SK-N-SH treated with all-trans-retinoic acid at 6 μM for 48 hours (cell line): Measurements from ENCODE around the gene ZNF14.

Source experiments
- ATAC-seq: fragments of 200-7000 bp; cut with Tn5 transposase; 3 replicates; pipeline ENCODE4 v1.9.1; 2020; ENCODE audit warnings: mild to moderate bottlenecking, moderate library complexity
- BACH2 ChIP-seq: fragments of 250-450 bp; sonication (Bioruptor Pico); IDR thresholded peaks from 2 replicates; pipeline ENCODE4 v1.9.0; 2021; ENCODE audit warnings: mild to moderate bottlenecking, borderline replicate concordance
- CSDC2 ChIP-seq: fragments of 250-450 bp; sonication (Bioruptor Pico); IDR thresholded peaks from 2 replicates; pipeline ENCODE4 v1.5.0; 2020; ENCODE audit warnings: mild to moderate bottlenecking, moderate library complexity
- ESRRG ChIP-seq: fragments of 250-450 bp; sonication (Bioruptor Pico); IDR thresholded peaks from 2 replicates; pipeline ENCODE4 v1.6.1; 2021; ENCODE audit warnings: mild to moderate bottlenecking
- GLIS3 ChIP-seq: fragments of 250-450 bp; sonication (Bioruptor Pico); IDR thresholded peaks from 2 replicates; pipeline ENCODE4 v1.5.0; 2020; ENCODE audit warnings: mild to moderate bottlenecking, moderate library complexity
- ISL1 ChIP-seq: fragments of 250-450 bp; sonication (Bioruptor Pico); IDR thresholded peaks from 2 replicates; pipeline ENCODE4 v2.1.2; 2022; ENCODE audit warnings: mild to moderate bottlenecking, moderate library complexity
- OSR1 ChIP-seq: fragments of 250-450 bp; sonication (Bioruptor Pico); IDR thresholded peaks from 2 replicates; pipeline ENCODE4 v1.8.0; 2022; ENCODE audit warnings: moderate library complexity, mild to moderate bottlenecking, inconsistent platforms
- PPARA ChIP-seq: fragments of 250-450 bp; sonication (Bioruptor Pico); IDR thresholded peaks from 2 replicates; pipeline ENCODE4 v1.5.0; 2020; ENCODE audit warnings: mild to moderate bottlenecking, borderline replicate concordance
- RARB ChIP-seq: fragments of 250-450 bp; sonication (Bioruptor Pico); IDR thresholded peaks from 2 replicates; pipeline ENCODE4 v1.8.0; 2021; ENCODE audit warnings: mild to moderate bottlenecking, moderate library complexity
- SNAI2 ChIP-seq: fragments of 250-450 bp; sonication (Bioruptor Pico); IDR thresholded peaks from 2 replicates; pipeline ENCODE4 v1.5.0; 2020; ENCODE audit warnings: mild to moderate bottlenecking, moderate library complexity
- TCF4 ChIP-seq: fragments of 250-450 bp; sonication (Bioruptor Pico); IDR thresholded peaks from 2 replicates; pipeline ENCODE4 v1.8.0; 2021; ENCODE audit warnings: mild to moderate bottlenecking, moderate library complexity, borderline replicate concordance
- TOX ChIP-seq: fragments of 250-450 bp; sonication (Bioruptor Pico); IDR thresholded peaks from 2 replicates; pipeline ENCODE4 v1.8.0; 2021; ENCODE audit warnings: mild to moderate bottlenecking, moderate library complexity, borderline replicate concordance
- ZC3H10 ChIP-seq: fragments of 250-450 bp; sonication (Bioruptor Pico); IDR thresholded peaks from 2 replicates; pipeline ENCODE4 v1.5.1; 2021; ENCODE audit warnings: mild to moderate bottlenecking, moderate library complexity
- ZFP3 ChIP-seq: fragments of 250-450 bp; sonication (Bioruptor Pico); IDR thresholded peaks from 2 replicates; pipeline ENCODE4 v1.5.0; 2020; ENCODE audit warnings: mild to moderate bottlenecking, moderate library complexity
- ZFP30 ChIP-seq: fragments of 450-650 bp; formaldehyde crosslinking; IDR thresholded peaks from 2 replicates; pipeline ENCODE4 v1.5.0; 2022; ENCODE audit warnings: mild to moderate bottlenecking, moderate library complexity
- ZNF565 ChIP-seq: fragments of 450-650 bp; formaldehyde crosslinking; conservative IDR thresholded peaks from 2 replicates; pipeline ENCODE4 v1.5.0; 2020; ENCODE audit warnings: low read depth, mild to moderate bottlenecking, moderate library complexity
- ZNF70 ChIP-seq: fragments of 450-650 bp; formaldehyde crosslinking; IDR thresholded peaks from 2 replicates; pipeline ENCODE4 v1.5.0; 2020; ENCODE audit warnings: mild to moderate bottlenecking, moderate library complexity
- ZNF8 ChIP-seq: fragments of 450-650 bp; formaldehyde crosslinking; IDR thresholded peaks from 2 replicates; pipeline ENCODE4 v1.5.0; 2020; ENCODE audit warnings: mild to moderate bottlenecking, moderate library complexity
- TF ChIP-seq, protein P1 (sequence below): fragments of 250-450 bp; sonication (Bioruptor Pico); IDR thresholded peaks from 2 replicates; pipeline ENCODE4 v1.5.0; 2020; ENCODE audit warnings: mild to moderate bottlenecking, moderate library complexity
- TF ChIP-seq, protein P2 (sequence below): fragments of 250-450 bp; sonication (Bioruptor Pico); IDR thresholded peaks from 2 replicates; pipeline ENCODE4 v1.8.0; 2020; ENCODE audit warnings: mild to moderate bottlenecking, moderate library complexity, borderline replicate concordance
- TF ChIP-seq, protein P3 (sequence below): fragments of 250-450 bp; sonication (Bioruptor Pico); IDR thresholded peaks from 2 replicates; pipeline ENCODE4 v1.8.0; 2021; ENCODE audit warnings: low read depth, mild to moderate bottlenecking, moderate library complexity, borderline replicate concordance
- TF ChIP-seq, protein P4 (sequence below): fragments of 250-450 bp; sonication (Bioruptor Pico); IDR thresholded peaks from 2 replicates; pipeline ENCODE4 v1.5.1; 2020; ENCODE audit warnings: low read depth, mild to moderate bottlenecking, moderate library complexity
- TF ChIP-seq, protein P5 (sequence below): fragments of 250-450 bp; sonication (Bioruptor Pico); IDR thresholded peaks from 2 replicates; pipeline ENCODE4 v1.5.1; 2021; ENCODE audit warnings: mild to moderate bottlenecking, moderate library complexity

The ZNF14 gene

DNA sequence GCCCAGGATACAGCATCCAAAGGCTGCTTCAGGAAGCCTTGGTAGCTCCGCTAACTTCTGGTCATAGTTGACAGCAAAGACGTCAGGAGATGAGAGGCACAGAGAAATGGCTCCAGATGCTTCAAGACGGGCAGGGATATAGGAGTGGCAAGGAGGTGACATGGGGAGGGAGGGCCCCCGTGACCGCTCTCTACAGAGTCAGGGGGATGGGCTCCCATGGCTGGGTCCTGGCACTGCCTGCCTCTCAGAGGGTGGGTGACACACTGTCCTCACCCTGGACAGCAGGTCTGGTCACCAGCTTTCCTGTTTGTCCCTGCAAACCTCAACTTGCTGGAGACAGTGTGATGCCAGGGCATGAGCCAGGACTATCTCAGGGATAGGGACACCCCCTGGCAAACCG lies 10.3 kb upstream of the ZNF14 start:
- TF ChIP-seq, protein P1, sequence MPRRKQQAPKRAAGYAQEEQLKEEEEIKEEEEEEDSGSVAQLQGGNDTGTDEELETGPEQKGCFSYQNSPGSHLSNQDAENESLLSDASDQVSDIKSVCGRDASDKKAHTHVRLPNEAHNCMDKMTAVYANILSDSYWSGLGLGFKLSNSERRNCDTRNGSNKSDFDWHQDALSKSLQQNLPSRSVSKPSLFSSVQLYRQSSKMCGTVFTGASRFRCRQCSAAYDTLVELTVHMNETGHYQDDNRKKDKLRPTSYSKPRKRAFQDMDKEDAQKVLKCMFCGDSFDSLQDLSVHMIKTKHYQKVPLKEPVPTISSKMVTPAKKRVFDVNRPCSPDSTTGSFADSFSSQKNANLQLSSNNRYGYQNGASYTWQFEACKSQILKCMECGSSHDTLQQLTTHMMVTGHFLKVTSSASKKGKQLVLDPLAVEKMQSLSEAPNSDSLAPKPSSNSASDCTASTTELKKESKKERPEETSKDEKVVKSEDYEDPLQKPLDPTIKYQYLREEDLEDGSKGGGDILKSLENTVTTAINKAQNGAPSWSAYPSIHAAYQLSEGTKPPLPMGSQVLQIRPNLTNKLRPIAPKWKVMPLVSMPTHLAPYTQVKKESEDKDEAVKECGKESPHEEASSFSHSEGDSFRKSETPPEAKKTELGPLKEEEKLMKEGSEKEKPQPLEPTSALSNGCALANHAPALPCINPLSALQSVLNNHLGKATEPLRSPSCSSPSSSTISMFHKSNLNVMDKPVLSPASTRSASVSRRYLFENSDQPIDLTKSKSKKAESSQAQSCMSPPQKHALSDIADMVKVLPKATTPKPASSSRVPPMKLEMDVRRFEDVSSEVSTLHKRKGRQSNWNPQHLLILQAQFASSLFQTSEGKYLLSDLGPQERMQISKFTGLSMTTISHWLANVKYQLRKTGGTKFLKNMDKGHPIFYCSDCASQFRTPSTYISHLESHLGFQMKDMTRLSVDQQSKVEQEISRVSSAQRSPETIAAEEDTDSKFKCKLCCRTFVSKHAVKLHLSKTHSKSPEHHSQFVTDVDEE (CRISPR knock-in tag): no peak
- TF ChIP-seq ZNF565 (CRISPR knock-in tag) (no peak), RARB (no peak), GLIS3 (CRISPR knock-in tag) (no peak), TCF4 (CRISPR knock-in tag) (no peak), ZNF8 (CRISPR knock-in tag) (no peak), BACH2 (no peak), ZC3H10 (no peak), OSR1 (CRISPR knock-in tag) (no peak), ESRRG (CRISPR knock-in tag) (no peak), TOX (CRISPR knock-in tag) (no peak), ZFP30 (CRISPR knock-in tag) (no peak), ISL1 (no peak), ZNF70 (CRISPR knock-in tag) (no peak), SNAI2 (no peak)
- TF ChIP-seq, protein P2, sequence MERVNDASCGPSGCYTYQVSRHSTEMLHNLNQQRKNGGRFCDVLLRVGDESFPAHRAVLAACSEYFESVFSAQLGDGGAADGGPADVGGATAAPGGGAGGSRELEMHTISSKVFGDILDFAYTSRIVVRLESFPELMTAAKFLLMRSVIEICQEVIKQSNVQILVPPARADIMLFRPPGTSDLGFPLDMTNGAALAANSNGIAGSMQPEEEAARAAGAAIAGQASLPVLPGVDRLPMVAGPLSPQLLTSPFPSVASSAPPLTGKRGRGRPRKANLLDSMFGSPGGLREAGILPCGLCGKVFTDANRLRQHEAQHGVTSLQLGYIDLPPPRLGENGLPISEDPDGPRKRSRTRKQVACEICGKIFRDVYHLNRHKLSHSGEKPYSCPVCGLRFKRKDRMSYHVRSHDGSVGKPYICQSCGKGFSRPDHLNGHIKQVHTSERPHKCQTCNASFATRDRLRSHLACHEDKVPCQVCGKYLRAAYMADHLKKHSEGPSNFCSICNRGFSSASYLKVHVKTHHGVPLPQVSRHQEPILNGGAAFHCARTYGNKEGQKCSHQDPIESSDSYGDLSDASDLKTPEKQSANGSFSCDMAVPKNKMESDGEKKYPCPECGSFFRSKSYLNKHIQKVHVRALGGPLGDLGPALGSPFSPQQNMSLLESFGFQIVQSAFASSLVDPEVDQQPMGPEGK: no peak
- TF ChIP-seq, protein P3, sequence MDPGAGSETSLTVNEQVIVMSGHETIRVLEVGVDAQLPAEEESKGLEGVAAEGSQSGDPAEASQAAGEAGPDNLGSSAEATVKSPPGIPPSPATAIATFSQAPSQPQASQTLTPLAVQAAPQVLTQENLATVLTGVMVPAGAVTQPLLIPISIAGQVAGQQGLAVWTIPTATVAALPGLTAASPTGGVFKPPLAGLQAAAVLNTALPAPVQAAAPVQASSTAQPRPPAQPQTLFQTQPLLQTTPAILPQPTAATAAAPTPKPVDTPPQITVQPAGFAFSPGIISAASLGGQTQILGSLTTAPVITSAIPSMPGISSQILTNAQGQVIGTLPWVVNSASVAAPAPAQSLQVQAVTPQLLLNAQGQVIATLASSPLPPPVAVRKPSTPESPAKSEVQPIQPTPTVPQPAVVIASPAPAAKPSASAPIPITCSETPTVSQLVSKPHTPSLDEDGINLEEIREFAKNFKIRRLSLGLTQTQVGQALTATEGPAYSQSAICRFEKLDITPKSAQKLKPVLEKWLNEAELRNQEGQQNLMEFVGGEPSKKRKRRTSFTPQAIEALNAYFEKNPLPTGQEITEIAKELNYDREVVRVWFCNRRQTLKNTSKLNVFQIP (CRISPR knock-in tag): no peak
- TF ChIP-seq, protein P4, sequence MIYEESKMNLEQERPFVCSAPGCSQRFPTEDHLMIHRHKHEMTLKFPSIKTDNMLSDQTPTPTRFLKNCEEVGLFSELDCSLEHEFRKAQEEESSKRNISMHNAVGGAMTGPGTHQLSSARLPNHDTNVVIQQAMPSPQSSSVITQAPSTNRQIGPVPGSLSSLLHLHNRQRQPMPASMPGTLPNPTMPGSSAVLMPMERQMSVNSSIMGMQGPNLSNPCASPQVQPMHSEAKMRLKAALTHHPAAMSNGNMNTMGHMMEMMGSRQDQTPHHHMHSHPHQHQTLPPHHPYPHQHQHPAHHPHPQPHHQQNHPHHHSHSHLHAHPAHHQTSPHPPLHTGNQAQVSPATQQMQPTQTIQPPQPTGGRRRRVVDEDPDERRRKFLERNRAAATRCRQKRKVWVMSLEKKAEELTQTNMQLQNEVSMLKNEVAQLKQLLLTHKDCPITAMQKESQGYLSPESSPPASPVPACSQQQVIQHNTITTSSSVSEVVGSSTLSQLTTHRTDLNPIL (CRISPR knock-in tag): no peak
- TF ChIP-seq, protein P5, sequence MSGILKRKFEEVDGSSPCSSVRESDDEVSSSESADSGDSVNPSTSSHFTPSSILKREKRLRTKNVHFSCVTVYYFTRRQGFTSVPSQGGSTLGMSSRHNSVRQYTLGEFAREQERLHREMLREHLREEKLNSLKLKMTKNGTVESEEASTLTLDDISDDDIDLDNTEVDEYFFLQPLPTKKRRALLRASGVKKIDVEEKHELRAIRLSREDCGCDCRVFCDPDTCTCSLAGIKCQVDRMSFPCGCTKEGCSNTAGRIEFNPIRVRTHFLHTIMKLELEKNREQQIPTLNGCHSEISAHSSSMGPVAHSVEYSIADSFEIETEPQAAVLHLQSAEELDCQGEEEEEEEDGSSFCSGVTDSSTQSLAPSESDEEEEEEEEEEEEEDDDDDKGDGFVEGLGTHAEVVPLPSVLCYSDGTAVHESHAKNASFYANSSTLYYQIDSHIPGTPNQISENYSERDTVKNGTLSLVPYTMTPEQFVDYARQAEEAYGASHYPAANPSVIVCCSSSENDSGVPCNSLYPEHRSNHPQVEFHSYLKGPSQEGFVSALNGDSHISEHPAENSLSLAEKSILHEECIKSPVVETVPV: no peak
- no peak for ATAC-seq

DNA sequence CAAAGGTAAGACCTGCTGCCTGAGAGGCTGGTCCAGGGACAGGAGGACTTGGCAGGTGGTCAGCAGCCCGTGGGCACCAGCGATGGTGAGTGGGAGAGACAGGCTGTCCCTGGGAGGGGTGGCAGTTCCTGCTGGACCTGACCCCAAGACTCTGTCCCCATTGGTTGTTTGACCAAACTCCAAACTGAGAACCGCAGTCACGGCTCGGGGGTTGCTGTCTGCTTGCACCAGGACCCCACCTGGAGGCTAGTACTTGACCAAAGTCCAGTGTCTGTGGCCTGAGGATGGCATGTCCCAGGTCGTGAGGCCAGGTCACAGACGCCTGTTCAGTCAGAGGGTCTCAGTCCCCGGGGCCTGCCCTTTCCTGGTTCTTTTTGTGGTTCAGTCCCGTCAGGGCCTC lies 9.9 kb upstream of the ZNF14 start:
- no peak for TF ChIP-seq TOX (CRISPR knock-in tag)
- no peak for ATAC-seq

DNA sequence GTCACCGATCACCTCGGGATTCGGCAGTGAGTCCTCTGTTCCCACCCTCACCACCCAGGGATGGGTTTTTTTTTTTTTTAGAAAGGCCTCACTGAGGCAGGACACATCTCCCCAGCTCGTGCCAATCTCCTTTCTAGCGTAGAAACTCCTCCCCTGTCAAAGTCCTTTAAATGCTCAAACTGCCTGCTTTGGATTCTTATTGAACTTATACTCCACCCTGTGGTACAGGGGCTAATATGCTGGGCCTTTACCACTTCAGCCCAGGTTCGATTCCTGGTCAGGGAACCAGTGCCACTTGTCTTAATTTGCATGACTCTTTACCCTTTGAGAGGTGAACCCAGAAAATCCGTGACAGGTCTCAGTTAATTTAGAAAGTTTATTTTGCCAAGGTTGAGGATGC lies 8.3 kb upstream of the ZNF14 start:
- no peak for ATAC-seq
- TF ChIP-seq ESRRG (CRISPR knock-in tag) (no peak), TCF4 (CRISPR knock-in tag) (no peak), ZFP3 (CRISPR knock-in tag) (no peak), CSDC2 (CRISPR knock-in tag) (no peak), BACH2 (no peak), ZFP30 (CRISPR knock-in tag) (no peak), ZNF565 (CRISPR knock-in tag) (no peak), PPARA (CRISPR knock-in tag) (no peak), ZNF70 (CRISPR knock-in tag) (no peak), SNAI2 (no peak), TOX (CRISPR knock-in tag) (no peak), RARB (no peak), GLIS3 (CRISPR knock-in tag) (no peak)
- TF ChIP-seq, protein P1 (CRISPR knock-in tag): no peak
- TF ChIP-seq, protein P2: no peak
- TF ChIP-seq, protein P3 (CRISPR knock-in tag): no peak
